SK-N-SH (cell line): ENCODE results near the gene PLCXD1. TPM values are rescaled to one million over a fixed set of nuclear protein-coding genes. Genes with fewer than 3 reads are reported as not detected.

ENCODE experiments used
- CTCF ChIA-PET: fragments of 300-600, 350-600 bp; formaldehyde crosslinking; extraction: SDS; loops from one replicate; lab custom pipeline; 2021; lab: Yijun Ruan, JAX
- POLR2A ChIA-PET: fragments of 350-600 bp; sonication (Branson Sonifier 250); formaldehyde crosslinking; extraction: SDS; loops from one replicate; lab custom pipeline; 2020; ENCODE audit warnings: antibody characterized with exemption, inconsistent platforms; lab: Yijun Ruan, JAX
- DNase-seq: peaks from one replicate; pipeline ENCODE4 v3.0.0; 2012
- H2AFZ ChIP-seq: fragments of 200-600 bp; sonication (generic); 2 replicates; pipeline ENCODE4 v1.8.1; 2016; ENCODE audit warnings: antibody characterized with exemption, mild to moderate bottlenecking, low read depth
- H3F3A ChIP-seq: fragments of 200-600 bp; sonication (generic); replicated peaks from 2 replicates; pipeline ENCODE3; 2016; ENCODE audit warnings: antibody characterized with exemption, mild to moderate bottlenecking; ENCODE audit not compliant: insufficient read depth
- H3K27ac ChIP-seq, 2 experiments: fragments of 200-500 bp in 1 of 2; fragments of 200-600 bp in 1 of 2; sonication (Bioruptor generic) in 1 of 2; sonication (generic), shearing (Covaris generic) in 1 of 2; 2 replicates each; pipeline versions ENCODE4 v1.5.1 to v1.6.1; 2014 to 2016; ENCODE audit warnings: low read depth in 2 of 2, inconsistent platforms in 1 of 2, low read length in 1 of 2, mild to moderate bottlenecking in 1 of 2, mixed read lengths in 1 of 2
- H3K27me3 ChIP-seq: fragments of 200-600 bp; sonication (generic), shearing (Covaris generic); 2 replicates; pipeline ENCODE4 v1.6.1; 2016; ENCODE audit warnings: mixed run types; ENCODE audit not compliant: insufficient read depth
- H3K36me3 ChIP-seq, 2 experiments: fragments of 200-500 bp in 1 of 2; fragments of 200-600 bp in 1 of 2; sonication (Bioruptor generic) in 1 of 2; sonication (generic) in 1 of 2; replicated peaks in 1 of 2; 2 replicates each; pipeline versions ENCODE3 to v1.5.1; 2014 to 2016; ENCODE audit warnings: low read length in 1 of 2, mild to moderate bottlenecking in 1 of 2; ENCODE audit not compliant: insufficient read depth in 2 of 2, control insufficient read depth in 1 of 2
- H3K4me1 ChIP-seq, 2 experiments: fragments of 200-500 bp in 1 of 2; fragments of 200-600 bp in 1 of 2; sonication (Bioruptor generic) in 1 of 2; sonication (generic), shearing (Covaris generic) in 1 of 2; 2 replicates each; pipeline versions ENCODE4 v1.5.1 to v1.6.1; 2014 to 2016; ENCODE audit warnings: low read depth in 1 of 2, low read length in 1 of 2, mixed run types in 1 of 2; ENCODE audit not compliant: insufficient read depth in 2 of 2, control insufficient read depth in 1 of 2
- H3K4me2 ChIP-seq: fragments of 200-600 bp; sonication (generic), shearing (Covaris generic); 2 replicates; pipeline ENCODE4 v1.6.1; 2017; ENCODE audit warnings: mixed run types
- H3K4me3 ChIP-seq, 2 experiments: fragments of 200-500 bp in 1 of 2; fragments of 200-600 bp in 1 of 2; sonication (Bioruptor generic) in 1 of 2; sonication (generic), shearing (Covaris generic) in 1 of 2; 2 replicates each; pipeline versions ENCODE4 v1.5.1 to v1.8.1; 2014 to 2016; ENCODE audit warnings: low read depth in 2 of 2, inconsistent platforms in 1 of 2, low read length in 1 of 2, mild to moderate bottlenecking in 1 of 2, mixed read lengths in 1 of 2, moderate library complexity in 1 of 2
- H3K79me2 ChIP-seq: fragments of 200-600 bp; sonication (generic); 2 replicates; pipeline ENCODE4 v1.8.1; 2017; ENCODE audit warnings: mild to moderate bottlenecking; ENCODE audit not compliant: insufficient read depth
- H3K9ac ChIP-seq: fragments of 200-600 bp; sonication (generic); 2 replicates; pipeline ENCODE4 v1.6.1; 2017; ENCODE audit warnings: mixed run types
- H3K9me2 ChIP-seq: fragments of 200-600 bp; sonication (generic); 2 replicates; pipeline ENCODE4 v1.6.1; 2017; ENCODE audit warnings: mixed run types
- H3K9me3 ChIP-seq: fragments of 200-600 bp; sonication (generic); 2 replicates; pipeline ENCODE4 v1.6.1; 2017; ENCODE audit warnings: mixed run types, mild to moderate bottlenecking, moderate library complexity
- H4K20me1 ChIP-seq: fragments of 200-600 bp; sonication (generic); 2 replicates; pipeline ENCODE4 v1.6.1; 2017; ENCODE audit warnings: mild to moderate bottlenecking, mixed run types; ENCODE audit not compliant: insufficient read depth
- CHD2 ChIP-seq: fragments of 150-350 bp; IDR thresholded peaks from 2 replicates; pipeline ENCODE4 v1.6.1; 2018; ENCODE audit warnings: low read length; ENCODE audit not compliant: partially characterized antibody
- EZH2phosphoT487 ChIP-seq: fragments of 200-600 bp; sonication (generic); IDR thresholded peaks from 2 replicates; pipeline ENCODE4 v1.6.1; 2017; ENCODE audit warnings: low read depth, mixed run types, mild to moderate bottlenecking, antibody characterized with exemption, moderate library complexity, borderline replicate concordance
- FOXJ3 ChIP-seq: sonication (generic); formaldehyde crosslinking; IDR thresholded peaks from 2 replicates; pipeline ENCODE4 v1.5.1; 2020; ENCODE audit warnings: mild to moderate bottlenecking, missing genetic modification reagents
- GATA2 ChIP-seq: sonication (generic); formaldehyde crosslinking; IDR thresholded peaks from 2 replicates; pipeline ENCODE4 v1.5.0; 2020; ENCODE audit warnings: mild to moderate bottlenecking, missing genetic modification reagents
- JUND ChIP-seq: IDR thresholded peaks from 2 replicates; pipeline ENCODE4 v1.4.0; 2012
- MEF2A ChIP-seq: IDR thresholded peaks from 2 replicates; pipeline ENCODE4 v1.4.0; 2012; ENCODE audit warnings: low read depth, borderline replicate concordance
- MXI1 ChIP-seq: IDR thresholded peaks from 2 replicates; pipeline ENCODE4 v1.6.1; 2012; ENCODE audit warnings: mild to moderate bottlenecking, low read depth, low read length, improper control_type of control experiment
- NFIC ChIP-seq: IDR thresholded peaks from 2 replicates; pipeline ENCODE4 v1.4.0; 2012; ENCODE audit warnings: borderline replicate concordance
- NRF1 ChIP-seq: IDR thresholded peaks from 2 replicates; pipeline ENCODE4 v1.6.1; 2012; ENCODE audit warnings: low read depth, mild to moderate bottlenecking, low read length
- POLR2AphosphoS5 ChIP-seq: IDR thresholded peaks from 2 replicates; pipeline ENCODE4 v1.6.1; 2012; ENCODE audit warnings: low read depth, low read length
- SIN3A ChIP-seq: IDR thresholded peaks from 2 replicates; pipeline ENCODE4 v1.6.1; 2012; ENCODE audit warnings: low read depth, mild to moderate bottlenecking, low read length, moderate library complexity, borderline replicate concordance
- TAF1 ChIP-seq: IDR thresholded peaks from 2 replicates; pipeline ENCODE4 v1.6.1; 2012; ENCODE audit warnings: low read depth, mild to moderate bottlenecking, low read length, moderate library complexity, borderline replicate concordance
- YY1 ChIP-seq: IDR thresholded peaks from 2 replicates; pipeline ENCODE4 v1.4.0; 2012; ENCODE audit warnings: low read depth, mild to moderate bottlenecking
- WGBS: methylation state at CpG from one replicate; pipeline ENCODE4 v1.1.6; 2017; ENCODE audit warnings: low lambda C conversion rate; 5-methylcytosine and 5-hydroxymethylcytosine counted together
- polyA plus RNA-seq, 3 experiments: library from polyadenylated mRNA; depleted of rRNA; stranded (reverse); fragments of >200 nt; gene quantifications; 2 replicates each; pipeline ENCODE4 v1.2.3, GENCODE V29; 2012
- TF ChIP-seq, protein P1 (sequence below): IDR thresholded peaks from 2 replicates; pipeline ENCODE4; 2012
- TF ChIP-seq, protein P2 (sequence below): IDR thresholded peaks from 2 replicates; pipeline ENCODE4 v1.4.0; 2012; ENCODE audit warnings: low read depth
- TF ChIP-seq, protein P3 (sequence below): fragments of 200-600 bp; sonication (generic); IDR thresholded peaks from 2 replicates; pipeline ENCODE4 v1.6.1; 2017; ENCODE audit warnings: antibody characterized with exemption, mild to moderate bottlenecking, moderate library complexity
- TF ChIP-seq, protein P4 (sequence below): IDR thresholded peaks from 2 replicates; pipeline ENCODE4 v1.6.1; 2012; ENCODE audit warnings: mild to moderate bottlenecking, low read depth, low read length, moderate library complexity
- TF ChIP-seq, protein P5 (sequence below): fragments of 150-350 bp; IDR thresholded peaks from 2 replicates; pipeline ENCODE4 v1.6.1; 2016; ENCODE audit warnings: mild to moderate bottlenecking, low read depth, low read length

PLCXD1 gene
- polyA plus RNA-seq, 1 of the 3 experiments (the other 2 are of a cell fraction), result 14.8 TPM

DNA sequence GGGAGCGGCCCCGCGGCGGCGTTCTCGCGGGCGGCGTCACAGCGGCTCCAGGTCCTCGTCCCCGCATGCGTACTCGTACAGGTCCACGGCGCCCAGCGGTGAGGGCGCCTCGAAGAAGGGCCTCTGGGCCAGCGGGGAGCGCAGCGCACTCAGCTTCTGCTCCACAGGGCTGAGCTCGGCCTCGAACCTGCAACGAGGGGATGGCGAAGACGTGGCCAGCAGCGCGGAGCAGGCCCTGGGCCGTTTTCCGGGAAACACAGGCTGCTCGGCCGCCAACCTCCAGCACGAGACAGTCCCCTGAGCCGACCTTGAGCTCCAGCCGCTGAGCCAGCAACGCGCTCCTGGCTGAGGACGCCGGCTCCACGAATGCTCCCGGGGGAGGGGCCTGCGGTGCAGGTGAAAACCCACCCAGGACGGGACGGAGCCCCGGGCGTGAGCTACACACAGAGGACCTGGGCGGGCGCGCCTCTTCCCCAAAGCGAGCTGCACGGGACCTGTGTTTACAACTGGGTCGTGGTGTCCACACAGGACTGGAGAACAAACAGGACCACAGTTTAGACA lies 53.2 kb downstream of the PLCXD1 start:
- Histone ChIP-seq H3F3A (no peaks in the 10 kb centered on the region), H3K4me1 (peaks cover 0 to 2% of the 10 kb centered on the region in 2 experiments; a peak in 1 of 4 replicates), H2AFZ (no peak overlapping the region), H4K20me1 (no peaks in the 10 kb centered on the region), H3K36me3 (peaks cover 0 to 5% of the 10 kb centered on the region in 2 experiments), H3K9me2 (no peaks in the 10 kb centered on the region), H3K9me3 (no peaks in the 10 kb centered on the region), H3K27me3 (no peaks in the 10 kb centered on the region), H3K79me2 (no peaks in the 10 kb centered on the region), H3K4me3 (no peak overlapping the region), H3K4me2 (no peak overlapping the region), H3K9ac (no peak overlapping the region), H3K27ac (no peak overlapping the region)
- TF ChIP-seq YY1, result no peak
- TF ChIP-seq, protein P1, sequence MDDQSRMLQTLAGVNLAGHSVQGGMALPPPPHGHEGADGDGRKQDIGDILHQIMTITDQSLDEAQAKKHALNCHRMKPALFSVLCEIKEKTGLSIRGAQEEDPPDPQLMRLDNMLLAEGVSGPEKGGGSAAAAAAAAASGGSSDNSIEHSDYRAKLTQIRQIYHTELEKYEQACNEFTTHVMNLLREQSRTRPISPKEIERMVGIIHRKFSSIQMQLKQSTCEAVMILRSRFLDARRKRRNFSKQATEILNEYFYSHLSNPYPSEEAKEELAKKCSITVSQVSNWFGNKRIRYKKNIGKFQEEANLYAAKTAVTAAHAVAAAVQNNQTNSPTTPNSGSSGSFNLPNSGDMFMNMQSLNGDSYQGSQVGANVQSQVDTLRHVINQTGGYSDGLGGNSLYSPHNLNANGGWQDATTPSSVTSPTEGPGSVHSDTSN, result no peak
- TF ChIP-seq, protein P2, sequence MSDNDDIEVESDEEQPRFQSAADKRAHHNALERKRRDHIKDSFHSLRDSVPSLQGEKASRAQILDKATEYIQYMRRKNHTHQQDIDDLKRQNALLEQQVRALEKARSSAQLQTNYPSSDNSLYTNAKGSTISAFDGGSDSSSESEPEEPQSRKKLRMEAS, result no peak
- no peak for TF ChIP-seq NFIC
- TF ChIP-seq GATA2 (CRISPR knock-in tag), result no peak
- no peak for TF ChIP-seq JUND
- no peak for TF ChIP-seq SIN3A
- no peak for TF ChIP-seq NRF1
- TF ChIP-seq, protein P3, sequence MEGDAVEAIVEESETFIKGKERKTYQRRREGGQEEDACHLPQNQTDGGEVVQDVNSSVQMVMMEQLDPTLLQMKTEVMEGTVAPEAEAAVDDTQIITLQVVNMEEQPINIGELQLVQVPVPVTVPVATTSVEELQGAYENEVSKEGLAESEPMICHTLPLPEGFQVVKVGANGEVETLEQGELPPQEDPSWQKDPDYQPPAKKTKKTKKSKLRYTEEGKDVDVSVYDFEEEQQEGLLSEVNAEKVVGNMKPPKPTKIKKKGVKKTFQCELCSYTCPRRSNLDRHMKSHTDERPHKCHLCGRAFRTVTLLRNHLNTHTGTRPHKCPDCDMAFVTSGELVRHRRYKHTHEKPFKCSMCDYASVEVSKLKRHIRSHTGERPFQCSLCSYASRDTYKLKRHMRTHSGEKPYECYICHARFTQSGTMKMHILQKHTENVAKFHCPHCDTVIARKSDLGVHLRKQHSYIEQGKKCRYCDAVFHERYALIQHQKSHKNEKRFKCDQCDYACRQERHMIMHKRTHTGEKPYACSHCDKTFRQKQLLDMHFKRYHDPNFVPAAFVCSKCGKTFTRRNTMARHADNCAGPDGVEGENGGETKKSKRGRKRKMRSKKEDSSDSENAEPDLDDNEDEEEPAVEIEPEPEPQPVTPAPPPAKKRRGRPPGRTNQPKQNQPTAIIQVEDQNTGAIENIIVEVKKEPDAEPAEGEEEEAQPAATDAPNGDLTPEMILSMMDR, result no peak
- TF ChIP-seq FOXJ3 (CRISPR knock-in tag), result no peak
- TF ChIP-seq, protein P4, sequence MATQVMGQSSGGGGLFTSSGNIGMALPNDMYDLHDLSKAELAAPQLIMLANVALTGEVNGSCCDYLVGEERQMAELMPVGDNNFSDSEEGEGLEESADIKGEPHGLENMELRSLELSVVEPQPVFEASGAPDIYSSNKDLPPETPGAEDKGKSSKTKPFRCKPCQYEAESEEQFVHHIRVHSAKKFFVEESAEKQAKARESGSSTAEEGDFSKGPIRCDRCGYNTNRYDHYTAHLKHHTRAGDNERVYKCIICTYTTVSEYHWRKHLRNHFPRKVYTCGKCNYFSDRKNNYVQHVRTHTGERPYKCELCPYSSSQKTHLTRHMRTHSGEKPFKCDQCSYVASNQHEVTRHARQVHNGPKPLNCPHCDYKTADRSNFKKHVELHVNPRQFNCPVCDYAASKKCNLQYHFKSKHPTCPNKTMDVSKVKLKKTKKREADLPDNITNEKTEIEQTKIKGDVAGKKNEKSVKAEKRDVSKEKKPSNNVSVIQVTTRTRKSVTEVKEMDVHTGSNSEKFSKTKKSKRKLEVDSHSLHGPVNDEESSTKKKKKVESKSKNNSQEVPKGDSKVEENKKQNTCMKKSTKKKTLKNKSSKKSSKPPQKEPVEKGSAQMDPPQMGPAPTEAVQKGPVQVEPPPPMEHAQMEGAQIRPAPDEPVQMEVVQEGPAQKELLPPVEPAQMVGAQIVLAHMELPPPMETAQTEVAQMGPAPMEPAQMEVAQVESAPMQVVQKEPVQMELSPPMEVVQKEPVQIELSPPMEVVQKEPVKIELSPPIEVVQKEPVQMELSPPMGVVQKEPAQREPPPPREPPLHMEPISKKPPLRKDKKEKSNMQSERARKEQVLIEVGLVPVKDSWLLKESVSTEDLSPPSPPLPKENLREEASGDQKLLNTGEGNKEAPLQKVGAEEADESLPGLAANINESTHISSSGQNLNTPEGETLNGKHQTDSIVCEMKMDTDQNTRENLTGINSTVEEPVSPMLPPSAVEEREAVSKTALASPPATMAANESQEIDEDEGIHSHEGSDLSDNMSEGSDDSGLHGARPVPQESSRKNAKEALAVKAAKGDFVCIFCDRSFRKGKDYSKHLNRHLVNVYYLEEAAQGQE, result no peak
- no peak for TF ChIP-seq MXI1
- TF ChIP-seq CHD2, result no peak
- no peak for TF ChIP-seq MEF2A
- TF ChIP-seq POLR2AphosphoS5, result no peak
- no peak for TF ChIP-seq EZH2phosphoT487
- TF ChIP-seq, protein P5, sequence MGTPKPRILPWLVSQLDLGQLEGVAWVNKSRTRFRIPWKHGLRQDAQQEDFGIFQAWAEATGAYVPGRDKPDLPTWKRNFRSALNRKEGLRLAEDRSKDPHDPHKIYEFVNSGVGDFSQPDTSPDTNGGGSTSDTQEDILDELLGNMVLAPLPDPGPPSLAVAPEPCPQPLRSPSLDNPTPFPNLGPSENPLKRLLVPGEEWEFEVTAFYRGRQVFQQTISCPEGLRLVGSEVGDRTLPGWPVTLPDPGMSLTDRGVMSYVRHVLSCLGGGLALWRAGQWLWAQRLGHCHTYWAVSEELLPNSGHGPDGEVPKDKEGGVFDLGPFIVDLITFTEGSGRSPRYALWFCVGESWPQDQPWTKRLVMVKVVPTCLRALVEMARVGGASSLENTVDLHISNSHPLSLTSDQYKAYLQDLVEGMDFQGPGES, result no peak
- TF ChIP-seq TAF1, result no peak
- no peak for DNase-seq
- WGBS, result 98% methylated on average over 19 of the region's 53 CpGs
- POLR2A ChIA-PET, result no interaction called here
- CTCF ChIA-PET, result no interaction called here
